OCI-LY7 (cell line): ENCODE results near the gene RAB3D. TPM values are rescaled to one million over a fixed set of nuclear protein-coding genes. Genes with fewer than 3 reads are reported as not detected.
A peak's percentile ranks its signal among the peaks of the same experiment; 100 is the strongest.
"Not testable (repeated sequence)": the region's sequence is repeated elsewhere in the genome, so short reads cannot be mapped to it uniquely, and the experiment has no call there.

ENCODE experiments used
- BruUV-seq: library from RNA; stranded (reverse); fragments of 400-500 nt; replicated peaks from 2 replicates; lab custom pipeline; 2021; lab: Mats Ljungman, UMichigan
- CTCF ChIA-PET: fragments of 300-600 bp; sonication (Branson Sonifier 250); formaldehyde crosslinking; loops from one replicate; lab custom pipeline; 2022; ENCODE audit warnings: antibody characterized with exemption; ENCODE audit not compliant: unreplicated experiment; lab: Charles Lee
- POLR2A ChIA-PET: fragments of 300-600 bp; sonication (Branson Sonifier 250); formaldehyde crosslinking; loops from one replicate; lab custom pipeline; 2022; ENCODE audit warnings: antibody characterized with exemption; lab: Charles Lee
- DNase-seq: peaks from one replicate; pipeline ENCODE4 v3.0.0-alpha.2; 2015; ENCODE audit warnings: low spot score
- H2AFZ ChIP-seq: fragments of 200-600 bp; sonication (generic), shearing (Covaris generic); 2 replicates; pipeline ENCODE4 v1.6.1; 2014; ENCODE audit warnings: mild to moderate bottlenecking, antibody characterized with exemption, low read length, moderate library complexity
- H3K27ac ChIP-seq: fragments of 200-600 bp; sonication (generic); 2 replicates; pipeline ENCODE4 v1.5.1; 2014; ENCODE audit warnings: mixed run types, low read depth, mild to moderate bottlenecking, moderate library complexity, low read length, inconsistent platforms; ENCODE audit not compliant: poor library complexity, severe bottlenecking
- H3K36me3 ChIP-seq: fragments of 200-600 bp; sonication (generic); 2 replicates; pipeline ENCODE4 v1.6.1; 2014; ENCODE audit warnings: mild to moderate bottlenecking, antibody characterized with exemption, low read length, moderate library complexity, mixed read lengths; ENCODE audit not compliant: insufficient read depth
- H3K4me1 ChIP-seq: fragments of 200-600 bp; sonication (generic); 2 replicates; pipeline ENCODE4 v1.5.1; 2014; ENCODE audit warnings: mild to moderate bottlenecking, low read length; ENCODE audit not compliant: insufficient read depth, poor library complexity, severe bottlenecking
- H3K4me2 ChIP-seq: fragments of 200-600 bp; sonication (generic); 2 replicates; pipeline ENCODE4 v1.6.1; 2014; ENCODE audit warnings: mild to moderate bottlenecking, low read length
- H3K4me3 ChIP-seq: fragments of 200-600 bp; sonication (generic); 2 replicates; pipeline ENCODE4 v1.5.1; 2014; ENCODE audit warnings: mild to moderate bottlenecking, low read depth, low read length; ENCODE audit not compliant: poor library complexity, severe bottlenecking
- H3K79me2 ChIP-seq: fragments of 200-600 bp; sonication (generic); 2 replicates; pipeline ENCODE4 v1.6.1; 2016; ENCODE audit warnings: low read depth, mild to moderate bottlenecking, low read length, moderate library complexity, mixed read lengths; ENCODE audit not compliant: insufficient read depth
- H3K9me2 ChIP-seq: fragments of 200-600 bp; sonication (generic); 2 replicates; pipeline ENCODE4 v1.6.1; 2016; ENCODE audit warnings: mild to moderate bottlenecking, low read length, mixed read lengths; ENCODE audit not compliant: insufficient read depth
- H3K9me3 ChIP-seq: fragments of 200-600 bp; sonication (generic); 2 replicates; pipeline ENCODE4 v1.6.1; 2014; ENCODE audit warnings: mild to moderate bottlenecking, mixed run types, low read length, mixed read lengths
- H4K20me1 ChIP-seq: fragments of 200-600 bp; sonication (generic); 2 replicates; pipeline ENCODE4 v1.6.1; 2014; ENCODE audit warnings: mild to moderate bottlenecking, antibody characterized with exemption, low read length, moderate library complexity, mixed read lengths; ENCODE audit not compliant: insufficient read depth
- CTCF ChIP-seq: fragments of 200-600 bp; sonication (generic); conservative IDR thresholded peaks from 2 replicates; pipeline ENCODE4 v1.5.1; 2014; ENCODE audit warnings: mild to moderate bottlenecking, antibody characterized with exemption, low read length, moderate library complexity, mixed read lengths
- EZH2phosphoT487 ChIP-seq: fragments of 200-600 bp; sonication (generic); IDR thresholded peaks from 2 replicates; pipeline ENCODE4 v1.6.1; 2018; ENCODE audit warnings: low read depth, borderline replicate concordance, mild to moderate bottlenecking, mixed run types, antibody characterized with exemption, low read length, moderate library complexity, mixed read lengths
- intact Hi-C: fragments of 100-400 bp; cut with micrococcal nuclease; formaldehyde crosslinking; loops from one replicate; pipeline ENCODE4 v1.10.0; 2022; ENCODE audit not compliant: unreplicated experiment
- total RNA-seq, 2 experiments: library from RNA; depleted of rRNA in 1 of 2; stranded (reverse); fragments of >200 nt in 1 of 2; shearing (Covaris generic) in 1 of 2; gene quantifications; 2 replicates each; pipeline ENCODE4 v1.2.3, GENCODE V29; 2014 to 2022

The RAB3D gene
- total RNA-seq, 2 experiments from 2014 or later = 1.9 to 8.4 TPM

- Histone ChIP-seq H3K4me1 (peaks cover 63% of the 10 kb centered on the region), H3K9me2 (no peaks in the 10 kb centered on the region), H3K4me2 (peak overlapping the region; percentile 99), H3K27ac (peak overlapping the region; percentile 92), H3K36me3 (peaks cover 14% of the 10 kb centered on the region; the same call in 1 of the 2 replicates), H3K9me3 (no peaks in the 10 kb centered on the region), H3K4me3 (peak overlapping the region; percentile 75), H2AFZ (peak overlapping the region; percentile 66), H3K79me2 (peaks cover 22% of the 10 kb centered on the region), H4K20me1 (no peaks in the 10 kb centered on the region)
- TF ChIP-seq EZH2phosphoT487 (no peak), CTCF (peak; percentile 90)
- POLR2A ChIA-PET = interaction anchor here (0.5 to 1.4 kb wide), 9 partner anchors 39 to 348 kb away, joined by 3 to 8 read pairs (median 4); partner anchors contain the start of genes ECSIT, ODAD3 and PRKCSH
- no TSS peak for BruUV-seq
- peak; percentile 99 for DNase-seq
- CTCF ChIA-PET = interaction anchor here (0.6 to 1.7 kb wide), 4 partner anchors 13 to 102 kb away, joined by 3 to 8 read pairs (median 4); partner anchors contain the start of gene ODAD3
- intact Hi-C loops = loop anchor here (1.0 to 2.0 kb wide), 4 partner anchors 41 to 101 kb away; partner anchors contain the start of genes ODAD3 and PRKCSH
These were observed 41.4 kb upstream of the RAB3D start for GRCh38 chr19:11380653-11381537.

GRCh38 chr19:11379857-11380350, 40.4 kb upstream of the RAB3D start:
- H3K79me2 ChIP-seq = peaks cover 26% of the 10 kb centered on the region
- DNase-seq = no peak
- peak overlapping the region; percentile 79 for H3K4me2 ChIP-seq
- no peaks in the 10 kb centered on the region for H4K20me1 ChIP-seq
- peak overlapping the region; percentile 75 for H3K4me3 ChIP-seq
- no peaks in the 10 kb centered on the region for H3K9me2 ChIP-seq
- CTCF ChIA-PET = interaction anchor here (1.7 kb wide), 1 partner anchor 42 kb away, joined by 5 read pairs; no protein-coding TSS in a partner anchor
- peak overlapping the region; percentile 92 for H3K27ac ChIP-seq
- intact Hi-C loops = loop anchor here (2.0 kb wide), 1 partner anchor 67 kb away; no protein-coding TSS in a partner anchor
- POLR2A ChIA-PET = no interaction called here
- H3K4me1 ChIP-seq = peaks cover 65% of the 10 kb centered on the region
- peaks cover 18% of the 10 kb centered on the region; the same call in 1 of the 2 replicates for H3K36me3 ChIP-seq
- H2AFZ ChIP-seq = no peak overlapping the region
- TF ChIP-seq EZH2phosphoT487 (no peak), CTCF (no peak)
- H3K9me3 ChIP-seq = no peaks in the 10 kb centered on the region
- BruUV-seq = no TSS peak

GRCh38 chr19:11379269-11379845, 39.9 kb upstream of the RAB3D start:
- intact Hi-C loops, H2AFZ ChIP-seq, H3K9me3 ChIP-seq, H4K20me1 ChIP-seq, DNase-seq, H3K27ac ChIP-seq, POLR2A ChIA-PET, H3K4me3 ChIP-seq, CTCF ChIA-PET, BruUV-seq, H3K9me2 ChIP-seq: not testable (repeated sequence)
- Histone ChIP-seq H3K4me1 (peaks cover 63% of the 10 kb centered on the region), H3K36me3 (peaks cover 18% of the 10 kb centered on the region; the same call in 1 of the 2 replicates), H3K79me2 (peaks cover 26% of the 10 kb centered on the region), H3K4me2 (0 out of 2 replicates have a peak overlapping the region, but pooled peaks have one; percentile 79)
